ENCODE results near the gene ASF1B.
"Not testable (repeated sequence)": the region's sequence is repeated elsewhere in the genome, so short reads cannot be mapped to it uniquely, and the experiment has no call there.

Gene ASF1B

DNA sequence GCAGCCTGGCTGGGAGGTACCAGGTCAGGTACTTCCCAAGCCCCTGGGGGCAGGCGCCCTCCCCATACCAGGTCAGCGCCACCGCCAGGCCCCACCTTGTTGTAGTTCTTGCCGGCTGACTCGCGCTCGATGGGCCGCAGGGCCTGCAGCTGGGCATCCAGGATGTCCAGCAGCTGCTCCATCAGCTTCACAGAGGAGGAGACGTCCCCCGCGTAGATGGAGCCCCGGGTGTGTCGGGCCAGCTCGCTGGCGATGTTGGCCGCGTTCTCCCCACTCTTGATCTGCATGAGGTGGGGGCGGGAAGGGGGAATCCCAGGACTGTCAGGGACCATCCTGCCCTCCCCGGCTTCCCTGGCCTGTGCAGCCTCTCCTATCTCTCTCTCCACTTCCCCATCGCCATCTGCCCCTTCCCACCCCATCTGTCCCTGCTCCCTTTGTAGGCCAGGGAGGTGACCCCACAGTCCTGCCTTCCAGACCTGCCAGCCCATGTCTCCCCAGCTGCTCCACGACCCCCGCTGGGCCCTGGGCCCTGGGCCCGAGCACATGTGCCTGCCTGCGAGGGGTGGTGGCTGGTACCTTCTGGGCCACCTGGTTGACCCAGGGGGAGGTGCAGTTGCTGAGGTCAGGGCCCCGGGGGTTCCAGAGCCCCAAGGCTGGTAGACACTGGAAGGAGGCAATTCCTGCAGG lies 23.8 kb upstream of the ASF1B start:
- intact Hi-C loops (cut with DNase I) = no loop called here
- no peak for DNase-seq

DNA sequence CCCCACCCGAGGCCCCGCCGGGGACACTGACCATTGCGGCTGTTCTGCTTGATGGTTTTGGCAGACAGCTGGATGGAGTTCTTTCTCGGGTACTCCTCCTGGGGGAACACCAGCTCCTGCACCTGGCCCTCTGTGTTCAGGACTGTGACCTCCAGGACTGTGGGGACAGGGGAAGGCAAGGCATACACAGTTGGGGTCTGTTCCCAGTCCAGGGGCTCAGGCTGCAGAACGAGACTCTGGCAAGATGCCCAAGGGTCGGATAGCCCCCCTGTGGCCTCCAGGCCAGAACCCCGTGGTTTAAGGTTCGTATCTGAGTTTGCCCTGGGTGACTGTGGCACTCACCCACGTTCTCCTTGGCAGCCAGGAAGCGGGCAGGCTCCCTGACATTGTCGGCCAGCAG lies 22.7 kb upstream of the ASF1B start:
- intact Hi-C loops (cut with DNase I) = no loop called here

DNA sequence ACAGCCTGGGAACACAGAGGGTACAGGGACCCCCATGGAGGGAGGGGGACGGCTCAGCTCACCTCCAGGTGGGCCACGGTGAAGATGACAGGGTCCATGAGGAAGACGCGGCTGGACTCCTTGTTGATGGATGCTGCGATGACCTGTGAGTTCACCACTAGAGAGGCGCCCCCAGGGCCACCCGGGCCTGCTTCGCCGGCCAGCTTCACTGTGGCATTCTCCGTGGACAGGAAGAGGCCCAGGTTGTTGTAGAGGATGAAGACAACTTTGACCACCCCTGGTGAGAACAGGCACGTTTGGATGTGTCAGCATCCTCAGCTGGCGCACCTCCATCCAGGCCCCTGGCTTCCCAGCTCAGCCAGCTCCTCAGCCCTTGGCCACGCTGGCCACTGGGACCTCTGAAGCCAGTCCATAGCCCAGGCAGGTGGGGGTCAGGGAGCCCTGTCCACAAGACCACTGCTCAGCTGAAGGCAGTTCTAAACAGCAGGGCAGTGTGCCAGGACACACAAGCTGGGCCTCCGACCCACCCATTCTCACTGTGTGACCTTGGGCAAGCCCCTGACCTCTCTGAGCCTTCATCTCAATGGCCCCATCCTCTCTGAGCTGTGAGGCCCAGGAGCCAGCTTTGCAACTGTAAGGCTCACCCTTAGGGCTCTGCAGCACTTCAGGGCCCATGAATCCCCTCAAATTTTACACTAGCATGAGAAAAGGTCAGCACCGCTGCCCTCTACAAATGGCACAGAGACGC lies 22.1 kb upstream of the ASF1B start:
- intact Hi-C loops (cut with DNase I) = no loop called here
- DNase-seq = no peak

More for the DNA sequence above, 22.7 kb upstream of the ASF1B start:
- no peak for DNase-seq

DNA sequence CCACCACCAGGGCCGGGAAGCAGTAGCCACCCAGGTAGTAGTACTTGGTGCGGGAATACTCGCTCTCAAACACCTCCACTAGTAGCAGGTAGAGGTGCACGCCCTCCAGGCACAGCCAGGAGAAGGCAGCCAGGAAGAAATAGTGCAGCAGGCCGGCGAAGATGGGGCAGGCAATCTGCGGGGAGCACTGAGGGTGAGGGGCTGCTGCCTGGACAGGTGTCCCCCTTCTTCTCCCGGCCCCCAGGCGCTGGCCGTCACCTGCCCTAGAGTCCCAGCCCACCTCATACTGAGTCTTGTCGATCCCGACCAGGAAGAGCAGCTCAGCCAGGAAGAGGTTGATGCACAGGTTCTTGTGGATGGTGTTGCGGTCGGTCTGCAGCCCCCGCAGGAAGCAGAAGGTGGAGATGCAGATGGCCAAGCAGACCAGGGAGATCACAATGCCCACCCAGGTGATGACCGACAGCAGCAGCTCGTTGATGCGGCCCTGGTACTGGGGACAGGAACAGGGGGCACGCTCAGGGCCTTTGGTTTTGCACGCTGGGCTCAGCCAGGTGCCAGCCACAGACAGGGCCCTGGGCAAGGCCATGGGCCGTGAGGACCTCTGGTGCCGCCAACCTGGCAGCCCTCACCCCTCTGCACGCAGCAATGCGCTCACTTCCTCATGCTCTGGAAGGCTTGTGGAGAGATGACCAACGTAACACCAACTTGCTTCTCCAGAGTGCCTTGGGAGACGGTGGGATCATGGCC lies 20.8 kb upstream of the ASF1B start:
- intact Hi-C loops (cut with DNase I) = no loop called here
- no peak for DNase-seq

DNA sequence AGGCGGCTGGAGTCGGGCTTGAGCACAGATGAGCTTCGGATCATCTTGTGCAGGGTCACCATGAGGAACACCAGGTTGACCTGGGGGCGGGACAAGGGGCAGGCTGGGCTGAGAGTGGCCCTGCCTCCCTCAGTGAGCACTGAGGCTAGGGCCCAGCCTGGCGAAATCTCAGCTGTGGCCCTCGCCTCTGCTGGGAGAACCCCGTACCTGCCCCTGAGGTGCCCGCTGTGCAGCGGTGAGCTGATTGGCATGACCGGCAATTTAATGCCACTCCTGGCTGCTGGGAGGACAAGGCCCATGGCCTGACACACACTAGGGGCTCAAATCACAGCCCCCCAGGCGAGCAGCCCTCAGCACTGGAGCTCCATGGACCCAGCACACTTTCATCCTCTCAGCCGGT lies 19.7 kb upstream of the ASF1B start:
- peak in 2 of 10 donors; percentile 40 to 55 for DNase-seq
- intact Hi-C loops (cut with DNase I) = no loop called here

DNA sequence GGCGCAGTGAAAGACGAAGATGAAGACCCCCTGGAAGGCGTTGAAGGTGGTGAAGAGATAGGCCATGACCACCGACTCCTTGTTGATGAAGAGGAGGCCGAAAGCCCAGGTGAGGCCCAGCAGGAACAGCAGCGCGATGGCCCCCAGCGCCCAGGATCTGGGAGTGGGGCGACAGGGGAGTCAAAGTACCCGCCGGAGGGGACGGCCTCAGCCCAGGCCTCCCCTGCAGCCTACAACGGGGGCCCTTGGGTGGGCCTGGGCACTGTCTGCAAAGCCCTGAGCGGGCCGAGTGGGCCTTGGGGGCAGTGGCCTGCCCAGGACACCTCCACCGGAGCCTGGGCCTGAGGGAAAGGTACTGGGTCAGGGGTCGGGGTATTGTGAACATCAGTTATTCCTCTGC lies 19.0 kb upstream of the ASF1B start:
- intact Hi-C loops (cut with DNase I) = no loop called here

DNA sequence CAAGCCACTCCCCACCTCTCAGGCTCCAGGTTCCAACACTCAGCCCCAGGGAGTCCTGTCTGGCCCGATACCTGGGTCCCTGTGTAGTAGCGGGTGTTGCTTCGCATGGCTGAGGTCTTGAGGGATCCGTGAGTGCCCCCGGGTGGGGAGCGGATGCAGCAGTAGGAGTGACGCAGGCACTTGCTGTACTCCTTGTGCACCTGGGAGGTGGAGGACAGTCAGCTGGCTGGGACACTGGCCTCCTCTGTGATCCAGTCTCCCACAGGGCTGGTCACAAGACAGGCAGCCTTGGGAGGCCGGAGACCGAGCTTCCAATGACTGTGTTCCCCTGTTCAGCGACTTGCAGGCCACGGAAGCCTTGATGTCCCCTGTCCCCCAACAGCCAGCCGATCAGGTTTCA lies 16.3 kb upstream of the ASF1B start:
- intact Hi-C loops (cut with DNase I) = loop anchor here (5.0 kb wide), 1 partner anchor 55 kb away; the partner anchor contains the start of gene ADGRL1
- DNase-seq = no peak

More for the DNA sequence above, 19.0 kb upstream of the ASF1B start:
- DNase-seq = no peak

DNA sequence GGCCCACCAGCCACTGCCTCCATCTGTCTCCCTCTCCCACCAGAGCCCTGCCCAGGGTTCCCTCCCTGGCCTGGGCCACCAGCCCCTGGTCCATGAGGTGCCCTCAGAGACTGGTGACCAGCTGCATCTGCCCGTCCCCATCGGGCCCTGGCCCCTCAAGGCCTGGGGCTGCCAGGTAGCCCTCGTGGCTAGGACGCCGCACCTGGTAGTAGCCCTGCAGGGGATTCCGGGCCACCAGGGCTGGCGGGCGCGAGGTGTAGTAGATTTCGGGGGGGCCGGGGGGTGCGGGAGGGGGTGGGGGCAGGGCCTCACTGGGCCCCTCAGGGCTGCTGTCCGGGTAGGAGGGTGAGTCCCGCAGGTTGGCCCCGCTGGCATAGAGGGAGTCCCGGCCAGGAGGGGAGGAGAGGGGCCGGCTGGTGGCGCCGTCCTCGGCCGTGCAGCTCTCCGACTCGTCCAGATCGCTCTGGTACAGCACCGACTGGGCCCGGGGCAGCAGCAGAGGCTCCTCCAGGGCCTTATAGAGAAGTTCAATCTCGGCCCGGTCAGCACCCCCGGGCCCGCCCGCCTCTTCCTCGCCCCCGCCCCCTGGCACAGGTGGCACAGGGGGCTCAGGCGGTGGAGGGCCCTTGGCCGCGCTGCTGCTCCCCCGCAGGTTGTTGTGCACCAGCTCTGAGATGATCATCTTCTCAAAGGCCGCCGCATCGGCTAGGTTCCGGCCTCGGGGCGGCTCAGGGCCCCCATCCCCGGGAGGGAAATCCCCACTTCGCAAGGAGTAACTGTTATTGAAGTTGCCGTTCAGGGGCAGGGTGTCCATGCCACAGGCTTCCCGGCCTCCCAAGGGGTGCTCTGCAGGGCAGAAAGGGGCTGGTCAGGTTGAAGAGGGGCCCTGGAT lies 14.6 kb upstream of the ASF1B start:
- DNase-seq = peak in 1 of 10 donors; percentile 75
- intact Hi-C loops (cut with DNase I) = loop anchor here (5.0 kb wide), 1 partner anchor 56 kb away; the partner anchor contains the start of gene ADGRL1

DNA sequence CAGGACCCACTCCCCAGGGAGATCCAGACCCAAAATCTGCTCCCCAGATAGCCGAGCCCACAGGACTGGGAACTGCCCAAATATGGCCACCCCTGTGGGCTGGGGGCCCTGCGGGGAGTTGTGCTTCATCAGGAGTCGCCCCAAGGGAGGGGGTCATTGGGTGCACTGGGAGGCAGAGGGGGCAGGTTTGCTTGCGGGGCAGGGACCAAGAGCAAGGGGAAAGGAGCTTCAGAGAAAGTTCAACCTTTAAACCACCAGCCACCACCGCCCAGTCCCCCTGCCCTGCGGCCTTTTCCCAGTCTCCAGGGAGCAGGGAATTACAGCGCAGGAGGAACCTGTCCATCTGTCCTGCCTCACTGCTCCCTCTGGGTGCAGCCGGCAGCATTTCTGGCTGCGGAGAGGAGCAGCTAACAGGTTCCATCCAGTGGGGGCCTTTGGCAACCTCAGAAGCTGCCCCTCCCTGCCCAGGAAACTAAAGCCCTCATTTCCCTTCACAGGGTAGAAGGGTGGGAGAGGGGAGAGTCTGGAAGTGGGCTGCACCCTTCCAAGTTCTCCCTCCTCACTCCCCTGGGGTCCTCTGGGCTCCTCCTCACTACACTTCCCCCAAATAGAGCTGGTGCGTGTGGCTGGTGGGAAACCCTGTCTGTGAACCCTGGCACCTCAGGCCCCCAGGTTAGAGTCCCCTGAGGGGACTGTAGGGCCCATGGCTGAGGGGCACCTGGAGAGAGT lies 13.8 kb upstream of the ASF1B start:
- intact Hi-C loops (cut with DNase I) = loop anchor here (5.0 kb wide), 1 partner anchor 57 kb away; the partner anchor contains the start of gene ADGRL1
- no peak for DNase-seq

DNA sequence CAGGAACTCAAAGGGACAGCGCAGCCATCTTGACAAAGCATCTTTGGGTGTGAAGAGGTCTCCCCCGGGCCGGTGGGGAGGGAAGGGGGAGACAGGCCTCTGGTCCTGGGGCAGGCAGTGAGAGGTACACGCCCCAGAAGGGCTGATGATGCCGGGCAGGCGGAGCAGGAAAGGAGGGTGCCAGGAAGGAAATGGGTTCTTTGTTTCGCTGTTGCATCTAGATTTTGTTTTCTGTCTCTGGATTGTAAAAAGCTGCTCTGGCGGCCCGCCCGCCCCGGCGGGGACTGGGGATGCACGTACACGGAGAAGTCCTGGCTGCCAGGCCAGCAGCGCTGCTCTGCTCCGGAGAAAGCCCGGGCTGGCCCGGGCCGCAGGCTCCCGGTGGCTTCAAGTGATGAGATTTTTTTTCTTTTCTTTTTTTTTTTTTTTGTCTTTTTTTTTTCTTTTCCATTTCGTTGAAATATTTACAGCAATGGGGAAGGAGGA lies 13.2 kb upstream of the ASF1B start:
- intact Hi-C loops (cut with DNase I) = loop anchor here (2.0 kb wide), 1 partner anchor 199 kb away; no protein-coding TSS in a partner anchor
- DNase-seq = peak; percentile 55 to 96 (median 74)

DNA sequence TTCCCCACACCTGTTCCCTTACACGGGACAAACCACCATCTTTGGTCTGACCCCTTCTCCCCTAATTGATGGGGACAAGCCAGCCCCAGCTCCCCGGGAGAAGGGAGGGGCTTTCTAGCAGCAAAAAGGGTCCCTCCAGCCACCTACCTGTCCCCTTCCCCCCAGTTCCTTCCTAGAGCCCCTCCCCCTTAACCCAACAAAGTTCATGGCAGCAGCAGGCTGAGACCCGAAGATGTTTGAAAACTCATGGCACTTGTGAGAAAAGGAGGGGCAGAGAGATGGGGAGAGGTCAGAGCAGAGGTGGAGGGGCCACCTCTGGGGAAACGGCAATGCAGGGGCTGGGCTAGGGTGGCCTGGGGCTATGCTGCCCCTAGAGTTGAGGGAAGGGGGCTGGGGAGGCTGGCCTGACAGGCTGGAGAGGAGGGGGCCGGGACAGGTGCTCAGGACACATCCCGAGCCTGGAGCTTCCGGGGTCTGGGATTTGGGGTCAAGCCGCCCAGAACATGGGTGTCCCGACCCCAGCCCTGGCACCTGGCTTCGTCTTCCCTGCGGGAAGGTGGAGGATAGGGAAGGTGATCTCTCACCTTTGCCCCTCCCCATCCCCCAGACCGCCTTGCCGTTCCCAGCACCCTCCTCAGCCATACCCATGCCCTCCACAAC lies 12.5 kb upstream of the ASF1B start:
- intact Hi-C loops (cut with DNase I) = loop anchor here (2.0 kb wide), 1 partner anchor 200 kb away; no protein-coding TSS in a partner anchor
- DNase-seq = no peak

DNA sequence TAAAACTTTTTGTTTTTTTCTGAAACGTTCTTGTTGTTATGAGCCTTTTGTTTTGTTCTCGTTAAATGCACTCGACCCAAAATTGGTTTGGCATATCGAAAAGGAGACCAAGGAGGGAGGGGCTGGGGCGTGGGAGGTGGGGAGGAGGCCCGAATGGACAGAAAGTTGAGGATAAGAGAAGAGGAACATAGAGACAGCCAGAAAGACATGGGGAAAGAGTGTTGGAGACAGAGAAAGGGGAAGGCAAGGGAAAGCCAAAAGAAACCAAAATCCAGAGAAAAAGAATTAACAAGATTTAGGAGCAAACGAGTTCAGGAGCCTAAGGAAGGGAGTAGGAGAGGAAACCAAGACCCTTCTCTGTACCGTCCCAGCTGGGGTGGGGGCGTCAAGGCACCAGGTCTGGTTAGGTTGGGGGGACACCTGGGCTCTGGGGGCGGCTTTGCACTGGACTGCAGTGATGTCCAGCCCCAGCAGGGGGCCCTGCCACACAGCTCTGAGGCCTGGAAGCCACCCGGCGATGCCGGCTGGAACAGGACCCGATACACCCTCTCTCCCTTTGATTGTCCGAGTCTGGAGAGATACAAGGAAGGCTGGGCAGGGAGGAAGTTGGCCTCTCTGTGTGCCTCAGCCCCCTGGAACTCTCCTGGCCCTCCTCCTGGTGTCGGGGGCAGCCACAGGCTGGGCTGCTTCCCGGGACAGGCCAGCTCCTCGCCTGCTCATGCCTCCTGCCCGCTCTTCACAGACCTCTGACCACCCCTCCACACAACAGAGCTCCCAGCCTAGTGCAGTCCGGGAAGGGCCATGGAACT lies 11.6 kb upstream of the ASF1B start:
- intact Hi-C loops (cut with DNase I) = loop anchor here (2.0 kb wide), 1 partner anchor 201 kb away; no protein-coding TSS in a partner anchor
- peak; percentile 58 to 97 (median 78) for DNase-seq

DNA sequence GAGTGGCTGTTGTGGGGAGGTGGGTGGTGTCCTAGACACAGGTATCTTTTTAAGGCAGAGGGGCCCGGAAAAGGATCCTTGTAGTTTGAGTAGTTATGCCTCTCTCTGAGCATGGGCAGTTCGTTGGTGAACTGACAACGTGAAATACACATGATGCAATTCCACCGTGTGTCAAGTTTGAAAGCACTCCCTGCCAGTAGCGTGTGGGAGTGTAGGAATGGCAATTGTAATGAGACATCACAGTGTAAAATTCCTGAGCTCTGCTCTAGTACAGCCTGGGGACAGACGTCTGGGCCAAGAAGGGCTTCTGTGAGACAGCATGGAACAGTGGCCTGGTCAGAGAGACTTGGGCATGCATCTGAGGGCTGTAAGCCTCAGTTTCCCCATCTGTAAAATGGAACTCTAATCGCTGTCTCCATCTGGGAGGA lies 10.4 kb upstream of the ASF1B start:
- no peak for DNase-seq
- intact Hi-C loops (cut with DNase I) = no loop called here

DNA sequence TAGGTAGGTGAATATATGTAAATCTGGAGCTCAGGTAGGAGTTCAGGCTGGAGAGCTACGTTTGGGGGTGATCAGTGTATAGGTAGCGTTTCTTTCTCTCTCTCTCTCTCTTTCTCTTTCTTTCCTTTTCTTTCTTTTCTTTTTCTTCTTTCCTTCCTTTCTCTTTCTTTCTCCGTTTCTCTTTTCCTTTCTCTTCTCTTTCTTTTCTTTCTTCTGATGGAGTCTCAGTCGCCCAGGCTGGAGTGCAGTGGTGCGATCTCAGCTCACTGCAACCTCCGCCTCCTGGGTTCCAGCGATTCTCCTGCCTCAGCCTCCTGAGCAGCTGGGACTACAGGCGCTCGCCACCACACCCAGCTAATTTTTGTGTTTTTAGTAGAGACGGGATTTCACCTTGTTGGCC lies 9.8 kb upstream of the ASF1B start:
- intact Hi-C loops (cut with DNase I); DNase-seq: not testable (repeated sequence)

DNA sequence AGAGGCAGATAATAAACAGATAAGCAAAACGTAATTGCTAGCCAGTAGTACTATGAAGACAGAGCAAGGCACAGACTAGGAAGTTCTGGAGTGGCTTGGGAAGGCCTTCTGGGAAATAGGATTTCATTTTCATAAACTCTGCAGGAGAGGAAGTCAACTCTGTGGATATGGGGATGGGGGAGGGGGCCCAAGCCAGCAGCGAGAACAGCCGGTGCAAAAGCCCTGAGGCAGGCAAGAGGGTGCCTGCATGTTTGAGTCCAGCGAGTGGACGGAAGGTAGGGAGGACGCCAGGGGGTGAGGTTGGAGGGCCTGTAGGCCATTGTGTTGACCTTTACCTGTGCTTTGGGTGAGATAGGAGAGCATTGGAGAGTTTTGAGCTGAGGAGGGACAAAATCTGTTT lies 9.0 kb upstream of the ASF1B start:
- intact Hi-C loops (cut with DNase I) = no loop called here
- no peak for DNase-seq

DNA sequence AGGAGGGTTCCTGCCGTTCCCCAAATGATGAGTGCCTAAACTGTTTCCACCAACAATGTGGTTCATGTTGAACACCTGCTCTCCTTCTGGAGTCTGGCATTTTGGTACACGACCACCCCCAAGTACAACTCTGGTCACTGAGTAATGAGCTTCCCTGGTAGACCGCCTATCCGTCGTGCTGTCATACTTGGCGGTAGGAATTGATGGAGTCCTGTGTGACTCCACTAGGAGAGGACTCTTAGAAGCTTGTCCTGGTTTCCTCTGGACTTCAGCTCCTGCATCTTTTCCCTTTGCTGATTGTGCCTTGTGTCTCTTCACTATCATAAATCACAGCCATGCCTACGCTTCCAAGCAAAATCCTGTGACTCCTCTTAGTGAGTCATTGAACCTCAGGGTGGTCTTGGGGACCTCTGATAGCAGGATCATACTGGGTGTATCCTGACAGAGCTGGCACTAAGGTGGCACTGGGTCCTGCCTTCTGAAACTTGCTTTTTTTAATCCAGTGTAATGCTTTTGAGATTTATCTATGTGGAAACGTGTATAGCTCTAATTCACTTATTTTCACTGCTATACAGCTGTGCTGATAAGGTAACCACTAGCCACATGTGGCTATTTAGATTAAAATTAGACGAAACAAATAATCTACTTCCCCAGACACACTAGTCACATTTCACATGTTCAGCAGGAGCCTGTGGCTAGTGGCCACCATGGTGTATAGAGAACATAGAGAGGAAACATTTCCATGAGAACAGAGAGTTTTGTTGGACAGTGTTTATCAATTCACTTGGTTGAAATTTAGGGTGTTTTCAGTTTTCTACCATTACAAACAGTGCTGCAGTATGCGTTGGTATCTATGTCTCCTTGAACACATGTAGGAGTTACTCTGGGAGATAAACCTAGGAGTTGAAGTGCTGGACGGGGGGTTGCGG lies 6.1 kb upstream of the ASF1B start:
- intact Hi-C loops (cut with DNase I) = no loop called here
- no peak for DNase-seq

DNA sequence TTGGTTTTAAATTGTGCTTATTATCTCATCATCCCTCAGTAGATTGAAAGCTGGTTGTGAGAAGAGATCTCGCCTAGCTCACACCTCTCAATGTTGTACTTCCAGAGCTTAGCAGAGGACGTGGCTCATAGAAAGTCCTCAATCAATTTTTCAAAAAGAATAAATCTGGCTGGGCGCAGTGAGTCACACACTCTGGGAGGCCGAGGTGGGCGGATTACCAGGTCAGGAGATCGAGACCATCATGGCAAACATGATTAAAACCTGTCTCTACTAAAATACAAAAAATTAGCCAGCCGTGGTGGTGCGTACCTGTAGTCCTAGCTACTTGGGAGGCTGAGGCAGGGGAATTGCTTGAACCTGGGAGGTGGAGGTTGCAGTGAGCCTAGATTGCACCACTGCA lies 4.7 kb upstream of the ASF1B start:
- intact Hi-C loops (cut with DNase I) = no loop called here
- no peak for DNase-seq
